GM12878 (cell line): Measurements from ENCODE around the gene ARFRP1. TPM values are rescaled to one million over a fixed set of nuclear protein-coding genes. Genes with fewer than 3 reads are reported as not detected.

Experiments used
- BACH1 ChIP-seq: fragments of 450-650 bp; IDR thresholded peaks from 2 replicates; pipeline ENCODE4 v1.6.1; 2017; ENCODE audit warnings: mild to moderate bottlenecking, borderline replicate concordance
- CEBPZ ChIP-seq: fragments of 150-350 bp; IDR thresholded peaks from 2 replicates; pipeline ENCODE4 v1.6.1; 2016; ENCODE audit warnings: low read depth, low read length
- EED ChIP-seq: sonication (generic); IDR thresholded peaks from 2 replicates; pipeline ENCODE4 v1.6.1; 2016; ENCODE audit warnings: antibody characterized with exemption, low read depth
- IRF5 ChIP-seq: fragments of 450-650 bp; IDR thresholded peaks from 2 replicates; pipeline ENCODE4 v1.6.1; 2017; ENCODE audit warnings: borderline replicate concordance
- JUND ChIP-seq: IDR thresholded peaks from 2 replicates; pipeline ENCODE4 v1.6.1; 2012; ENCODE audit warnings: low read depth, mild to moderate bottlenecking, low read length, improper control_type of control experiment, moderate library complexity
- POLR2AphosphoS5 ChIP-seq: IDR thresholded peaks from 2 replicates; pipeline ENCODE4 v1.6.1; 2011; ENCODE audit warnings: mild to moderate bottlenecking, low read length, inconsistent platforms
- SUPT20H ChIP-seq: IDR thresholded peaks from 2 replicates; pipeline ENCODE4 v1.6.1; 2011; ENCODE audit warnings: low read depth, mild to moderate bottlenecking, low read length, moderate library complexity, borderline replicate concordance; ENCODE audit not compliant: control insufficient read depth
- polyA plus RNA-seq, 11 experiments: library from polyadenylated mRNA; depleted of rRNA in 4 of 11; unstranded in 6 of 11; stranded (reverse) in 5 of 11; fragments of >200 nt; fragmentation: Nextera tagmentation in 4 of 11; fragmentation: Illumina TruSeq in 1 of 11; extraction: Ambion mirVana in 4 of 11; extraction: Trizol in 1 of 11; gene quantifications; 1 replicate in 1 of 11; 2 replicates in 10 of 11; pipeline versions ENCODE4 v1.2.1 to v1.2.3, GENCODE V29; 2011 to 2016; ENCODE audit warnings: inconsistent platforms in 2 of 11, missing spikeins in 2 of 11, low read depth in 1 of 11
- total RNA-seq, 4 experiments: library from RNA; depleted of rRNA in 3 of 4; stranded (reverse); fragments of >200 nt in 3 of 4; fragmentation: Illumina TruSeq in 1 of 4; extraction: Trizol in 1 of 4; gene quantifications; 2 replicates each; pipeline versions ENCODE4 v1.2.1 to v1.2.3, GENCODE V29; 2013 to 2021
- TF ChIP-seq, protein P1 (sequence below): IDR thresholded peaks from 2 replicates; pipeline ENCODE4 v1.6.1; 2012; ENCODE audit warnings: low read depth, low read length, improper control_type of control experiment

ARFRP1 gene
- total and polyA plus RNA-seq, 10 of the 15 experiments (the other 5 are each of a cell fraction or from before 2014, with no cell fraction given): 0.37 to 71.7 (median 34.6) TPM

DNA sequence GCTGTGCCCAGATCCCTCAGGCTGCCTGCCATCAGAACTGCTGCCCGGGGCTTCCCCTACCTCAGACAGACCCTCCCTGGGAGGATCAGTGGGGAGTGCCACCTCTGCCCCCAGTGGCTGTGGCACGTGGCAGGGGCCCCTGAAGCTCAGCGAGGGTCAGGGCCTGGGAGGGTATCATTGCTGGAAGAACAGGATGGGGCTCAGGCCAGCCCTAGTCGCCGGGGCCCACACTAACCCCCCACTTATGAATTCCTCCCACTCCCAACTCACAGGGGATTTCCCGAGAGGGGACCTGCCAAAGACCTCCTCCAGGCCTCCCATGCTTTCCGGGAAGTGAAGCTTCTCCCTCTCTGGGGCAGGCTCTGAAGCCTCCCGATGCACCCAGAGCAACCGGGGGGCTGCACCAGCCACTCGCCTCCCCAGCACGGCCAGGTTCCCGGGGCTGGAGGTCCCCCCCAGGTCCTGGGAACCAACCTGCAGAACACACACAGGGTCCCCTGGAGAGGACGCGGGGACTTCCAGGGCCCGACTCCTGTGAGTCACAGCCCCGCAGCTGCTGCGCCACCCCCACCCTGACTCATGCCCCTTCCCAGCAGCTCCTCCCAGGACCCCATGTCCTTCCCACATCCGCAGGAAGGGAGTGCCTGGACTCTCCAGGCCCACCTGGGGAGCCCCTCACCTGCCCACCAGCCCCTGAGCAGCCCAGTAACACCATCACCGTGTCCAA is 8.9 kb downstream of the ARFRP1 start (continued):
- TF ChIP-seq EED (peak; percentile 98), POLR2AphosphoS5 (no peak), SUPT20H (no peak), BACH1 (no peak), JUND (no peak), IRF5 (no peak), CEBPZ (no peak)
- TF ChIP-seq, protein P1, sequence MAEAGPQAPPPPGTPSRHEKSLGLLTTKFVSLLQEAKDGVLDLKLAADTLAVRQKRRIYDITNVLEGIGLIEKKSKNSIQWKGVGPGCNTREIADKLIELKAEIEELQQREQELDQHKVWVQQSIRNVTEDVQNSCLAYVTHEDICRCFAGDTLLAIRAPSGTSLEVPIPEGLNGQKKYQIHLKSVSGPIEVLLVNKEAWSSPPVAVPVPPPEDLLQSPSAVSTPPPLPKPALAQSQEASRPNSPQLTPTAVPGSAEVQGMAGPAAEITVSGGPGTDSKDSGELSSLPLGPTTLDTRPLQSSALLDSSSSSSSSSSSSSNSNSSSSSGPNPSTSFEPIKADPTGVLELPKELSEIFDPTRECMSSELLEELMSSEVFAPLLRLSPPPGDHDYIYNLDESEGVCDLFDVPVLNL: no peak
